GM13976 (cell line): ENCODE measurements around the gene HPSE2.

Experiments
- DNase-seq: peaks from one replicate; pipeline ENCODE4 v3.0.0; 2012; ENCODE audit warnings: low spot score
- CTCF ChIP-seq: IDR thresholded peaks from 2 replicates; pipeline ENCODE4 v1.5.1; 2012; ENCODE audit warnings: borderline replicate concordance, mild to moderate bottlenecking; ENCODE audit not compliant: insufficient read depth; ENCODE audit errors: extremely low read depth, missing control alignments, control extremely low read depth
- in situ Hi-C: fragments of 300-500 bp; cut with MboI; formaldehyde crosslinking; loops from one replicate; pipeline ENCODE4 v1.12.0; 2022; ENCODE audit warnings: low sequenced_read_pairs, mixed read lengths, inconsistent platforms; ENCODE audit not compliant: unreplicated experiment

Gene HPSE2

GRCh38 chr10:98832738-98833137 is 402.9 kb downstream of the HPSE2 start:
- DNase-seq = no peak
- TF ChIP-seq CTCF = no peak
- in situ Hi-C loops = no loop called here

GRCh38 chr10:98832196-98832595 is 403.5 kb downstream of the HPSE2 start:
- no peak for DNase-seq
- TF ChIP-seq CTCF = no peak
- in situ Hi-C loops = no loop called here

GRCh38 chr10:98831391-98831790 is 404.3 kb downstream of the HPSE2 start:
- in situ Hi-C loops = no loop called here
- TF ChIP-seq CTCF = no peak
- DNase-seq = no peak

- TF ChIP-seq CTCF = no peak
- DNase-seq = no peak
- in situ Hi-C loops = no loop called here
Measured at GRCh38 chr10:98825741-98826140, 409.9 kb downstream of the HPSE2 start.

GRCh38 chr10:98817396-98817795 is 418.3 kb downstream of the HPSE2 start:
- DNase-seq = no peak
- in situ Hi-C loops = no loop called here
- TF ChIP-seq CTCF = no peak

- in situ Hi-C loops = no loop called here
- DNase-seq = no peak
- no peak for TF ChIP-seq CTCF
Measured at GRCh38 chr10:98815039-98815885, 420.4 kb downstream of the HPSE2 start.
